GM20000 (cell line): ENCODE results near the gene MYO1A.

ENCODE experiments used
- DNase-seq: peaks from one replicate; pipeline ENCODE4 v3.0.0; 2012; ENCODE audit warnings: low spot score
- TF ChIP-seq, protein P1 (sequence below): IDR thresholded peaks from 2 replicates; pipeline ENCODE4 v1.5.1; 2012; ENCODE audit warnings: mild to moderate bottlenecking, control low read depth; ENCODE audit errors: extremely low read depth, missing control alignments

Gene MYO1A

DNA sequence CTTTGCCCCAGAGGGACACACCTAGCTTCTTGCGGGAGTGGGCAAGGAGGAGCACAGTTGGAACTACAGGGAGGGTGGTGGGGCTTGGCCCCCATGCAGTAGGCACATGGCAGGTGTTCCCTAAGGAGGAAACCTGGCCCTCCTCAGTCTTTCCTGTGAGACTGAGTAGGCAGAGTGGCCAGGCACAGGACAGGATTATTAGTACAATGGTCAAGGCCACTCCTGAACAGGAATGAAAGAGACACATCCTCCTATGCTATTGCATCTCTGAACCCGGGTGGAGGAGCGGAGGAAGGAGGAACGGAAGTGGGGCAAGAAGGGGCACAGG lies 846 bp downstream of the MYO1A start:
- no peak for DNase-seq
- TF ChIP-seq, protein P1, sequence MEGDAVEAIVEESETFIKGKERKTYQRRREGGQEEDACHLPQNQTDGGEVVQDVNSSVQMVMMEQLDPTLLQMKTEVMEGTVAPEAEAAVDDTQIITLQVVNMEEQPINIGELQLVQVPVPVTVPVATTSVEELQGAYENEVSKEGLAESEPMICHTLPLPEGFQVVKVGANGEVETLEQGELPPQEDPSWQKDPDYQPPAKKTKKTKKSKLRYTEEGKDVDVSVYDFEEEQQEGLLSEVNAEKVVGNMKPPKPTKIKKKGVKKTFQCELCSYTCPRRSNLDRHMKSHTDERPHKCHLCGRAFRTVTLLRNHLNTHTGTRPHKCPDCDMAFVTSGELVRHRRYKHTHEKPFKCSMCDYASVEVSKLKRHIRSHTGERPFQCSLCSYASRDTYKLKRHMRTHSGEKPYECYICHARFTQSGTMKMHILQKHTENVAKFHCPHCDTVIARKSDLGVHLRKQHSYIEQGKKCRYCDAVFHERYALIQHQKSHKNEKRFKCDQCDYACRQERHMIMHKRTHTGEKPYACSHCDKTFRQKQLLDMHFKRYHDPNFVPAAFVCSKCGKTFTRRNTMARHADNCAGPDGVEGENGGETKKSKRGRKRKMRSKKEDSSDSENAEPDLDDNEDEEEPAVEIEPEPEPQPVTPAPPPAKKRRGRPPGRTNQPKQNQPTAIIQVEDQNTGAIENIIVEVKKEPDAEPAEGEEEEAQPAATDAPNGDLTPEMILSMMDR: no peak

DNA sequence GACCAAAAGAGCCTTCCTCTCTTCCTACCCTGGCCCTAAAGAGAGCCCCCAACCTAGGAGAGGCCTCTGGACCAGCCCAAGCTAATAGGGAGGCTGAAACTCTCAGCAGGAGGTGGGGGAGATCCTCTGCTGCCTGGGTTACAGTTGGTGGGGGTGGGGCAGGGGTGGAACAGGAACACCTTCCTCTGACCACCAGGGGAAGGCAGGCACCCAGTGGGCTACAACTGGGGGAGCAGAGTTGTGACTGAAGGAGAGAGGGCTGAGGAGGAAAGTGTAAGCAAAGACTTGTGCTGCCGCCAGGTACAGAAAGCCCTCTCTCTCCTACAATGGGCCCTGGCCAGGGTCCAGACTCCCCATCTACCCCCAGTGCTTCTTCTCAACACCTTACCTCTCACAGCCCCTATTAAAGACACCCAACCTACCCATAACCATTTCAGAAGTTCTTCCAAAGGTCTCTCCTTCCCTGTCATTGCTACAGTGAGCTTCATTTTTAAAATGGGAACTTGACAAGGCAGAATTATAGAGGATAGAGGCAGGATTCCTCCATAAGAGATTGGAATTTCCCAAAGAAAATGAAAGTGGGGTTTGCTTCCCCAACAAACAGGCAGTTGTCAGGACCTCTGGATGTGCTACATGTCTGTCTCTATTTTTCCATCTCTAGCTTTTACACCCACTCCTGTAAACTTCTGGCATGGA lies 1.4 kb downstream of the MYO1A start:
- TF ChIP-seq, protein P1: no peak
- DNase-seq: no peak

DNA sequence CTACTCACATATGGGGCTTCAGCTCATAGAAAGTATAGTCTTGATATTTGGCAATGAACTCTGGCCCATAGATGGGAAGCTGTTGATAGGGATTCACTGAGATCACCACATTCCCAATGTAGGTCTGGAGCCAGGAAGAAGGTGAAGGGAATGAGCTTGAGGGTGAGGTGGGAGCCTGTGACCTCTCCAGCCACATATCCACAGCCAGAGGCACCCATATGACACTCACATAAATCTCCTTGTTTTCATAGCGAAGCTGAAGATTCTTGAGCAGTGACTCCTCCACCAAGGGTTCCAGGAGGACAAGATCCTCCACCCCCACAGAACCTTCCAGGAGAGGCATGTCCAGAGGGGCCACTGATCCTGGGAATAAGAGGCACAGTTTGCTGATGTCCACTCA lies 1.9 kb downstream of the MYO1A start:
- TF ChIP-seq, protein P1: no peak
- DNase-seq: no peak

DNA sequence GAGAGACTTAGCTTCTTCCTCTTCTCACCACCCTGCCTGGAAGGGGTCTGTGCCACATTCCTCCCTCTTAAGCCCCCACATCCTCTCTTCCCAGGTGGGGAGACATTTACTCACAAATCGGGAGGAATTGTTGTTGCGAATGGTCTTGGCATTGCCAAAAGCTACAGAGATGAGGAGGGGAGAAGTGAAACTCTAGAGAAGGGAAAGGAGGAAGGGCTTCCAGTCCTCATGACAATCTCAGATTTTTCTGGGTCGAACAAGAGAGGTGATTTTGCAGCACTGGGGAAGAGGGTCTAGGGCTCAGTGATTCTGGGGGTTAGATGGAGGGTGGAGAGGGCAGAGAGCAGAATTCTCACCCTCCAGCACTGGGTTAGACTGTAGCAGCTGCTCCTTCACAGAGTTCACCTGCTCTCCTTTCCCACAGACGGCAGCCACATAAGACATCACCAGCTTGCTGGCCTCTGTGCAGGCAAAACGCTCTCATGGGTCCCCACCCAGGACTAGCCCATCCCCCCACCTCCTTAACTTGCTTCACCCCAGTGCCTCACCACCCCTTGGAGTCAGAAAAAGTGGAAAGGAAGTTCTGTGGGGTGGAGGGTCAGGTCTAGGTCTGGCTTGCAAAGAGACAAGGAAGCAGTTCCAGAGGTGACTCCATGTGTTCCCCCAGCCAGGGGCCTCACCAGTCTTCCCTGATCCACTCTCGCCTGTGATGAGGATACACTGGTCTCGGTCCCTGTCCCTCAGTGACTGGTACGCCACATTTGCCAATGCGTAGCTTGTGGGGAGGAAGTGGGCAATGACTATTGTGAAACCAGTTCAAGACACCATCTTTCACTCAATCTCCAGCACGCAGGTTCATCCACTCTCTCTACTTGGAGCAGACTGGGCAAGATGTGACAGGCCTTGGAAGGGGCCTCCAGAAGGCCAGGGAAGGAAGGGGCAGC lies 2.7 kb downstream of the MYO1A start:
- no peak for DNase-seq

DNA sequence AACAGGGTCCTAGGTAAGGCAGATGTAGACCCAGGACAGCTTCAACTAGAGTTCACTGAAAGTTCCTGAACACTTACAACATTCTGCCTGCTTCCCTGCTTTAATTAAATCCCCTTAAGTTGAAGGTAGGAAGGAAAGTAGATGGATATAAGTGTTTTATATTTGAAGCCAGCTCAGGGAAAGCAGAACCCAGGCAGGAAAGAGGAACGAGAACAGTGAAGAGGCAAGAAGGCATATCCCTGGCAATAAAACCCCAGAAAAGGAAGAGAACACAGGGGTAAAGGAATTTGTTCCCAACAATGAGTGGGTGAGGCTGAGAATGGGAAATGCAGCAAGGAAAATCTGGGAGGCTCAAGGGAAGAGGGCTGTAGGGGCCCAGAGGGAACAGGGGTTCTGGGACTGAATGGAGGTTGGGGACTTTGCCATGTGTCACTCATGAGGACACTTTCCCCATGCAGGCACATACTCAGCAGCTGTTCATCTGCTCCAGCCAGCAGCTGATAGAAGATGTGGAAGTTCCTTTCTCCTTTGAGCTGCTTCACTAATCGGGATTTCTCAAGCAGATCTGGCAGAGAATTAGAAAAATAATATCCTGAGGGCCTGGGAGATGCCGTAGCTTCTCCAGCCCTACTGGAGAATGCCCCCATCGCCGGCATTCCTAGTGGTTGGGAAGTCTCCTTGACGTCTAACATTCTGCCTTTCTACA lies 3.7 kb downstream of the MYO1A start:
- no peak for DNase-seq

More for the DNA sequence above, 2.7 kb downstream of the MYO1A start:
- TF ChIP-seq, protein P1: no peak

DNA sequence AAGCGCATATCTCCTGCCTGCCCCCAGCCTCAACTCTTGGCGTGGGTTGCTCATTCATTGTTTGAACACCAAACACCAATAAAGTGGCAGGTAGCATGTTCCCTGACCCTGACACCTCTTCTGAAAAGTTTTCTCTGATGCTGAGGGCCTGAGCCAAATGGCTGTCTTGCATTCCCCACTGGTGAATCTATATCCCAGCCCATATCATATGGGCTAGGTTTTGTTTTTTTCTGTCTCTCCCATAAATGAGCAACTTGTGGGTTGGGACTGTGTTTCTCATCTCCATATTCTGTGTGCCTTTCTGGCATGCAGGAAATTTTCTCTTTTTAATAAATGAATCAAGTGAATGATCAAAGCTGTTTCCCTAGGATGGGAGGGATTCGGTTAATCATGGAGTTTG lies 5.0 kb downstream of the MYO1A start:
- TF ChIP-seq, protein P1: no peak
- no peak for DNase-seq

More for the DNA sequence above, 3.7 kb downstream of the MYO1A start:
- TF ChIP-seq, protein P1: no peak

DNA sequence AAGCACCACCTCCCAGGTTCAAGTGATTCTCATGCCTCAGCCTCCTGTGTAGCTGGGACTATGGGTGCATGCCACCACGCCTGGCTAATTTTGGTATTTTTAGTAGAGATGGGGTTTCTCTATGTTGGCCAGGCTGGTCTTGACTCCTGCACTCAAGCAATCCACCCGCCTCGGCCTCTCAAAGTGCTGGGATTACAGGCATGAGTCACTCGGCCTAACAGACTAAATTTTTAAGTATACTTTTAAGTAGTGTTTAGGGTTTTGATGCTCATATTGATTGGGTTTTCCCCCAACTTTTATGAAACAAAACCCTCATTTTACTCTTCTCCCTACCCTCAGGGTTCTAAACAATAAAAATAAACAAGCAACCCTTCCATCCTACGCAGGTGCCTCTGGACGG lies 5.5 kb downstream of the MYO1A start:
- DNase-seq: no peak
- TF ChIP-seq, protein P1: no peak
